HG02970 (cell line): Measurements from ENCODE around the gene MAP3K14.

Experiments
- ATAC-seq: cut with Tn5 transposase; IDR thresholded peaks from one replicate; pipeline ENCODE4 v1.9.1; 2021; ENCODE audit warnings: mild to moderate bottlenecking, moderate library complexity, moderate number of reproducible peaks; ENCODE audit not compliant: unreplicated experiment, low FRiP score

Gene MAP3K14

DNA sequence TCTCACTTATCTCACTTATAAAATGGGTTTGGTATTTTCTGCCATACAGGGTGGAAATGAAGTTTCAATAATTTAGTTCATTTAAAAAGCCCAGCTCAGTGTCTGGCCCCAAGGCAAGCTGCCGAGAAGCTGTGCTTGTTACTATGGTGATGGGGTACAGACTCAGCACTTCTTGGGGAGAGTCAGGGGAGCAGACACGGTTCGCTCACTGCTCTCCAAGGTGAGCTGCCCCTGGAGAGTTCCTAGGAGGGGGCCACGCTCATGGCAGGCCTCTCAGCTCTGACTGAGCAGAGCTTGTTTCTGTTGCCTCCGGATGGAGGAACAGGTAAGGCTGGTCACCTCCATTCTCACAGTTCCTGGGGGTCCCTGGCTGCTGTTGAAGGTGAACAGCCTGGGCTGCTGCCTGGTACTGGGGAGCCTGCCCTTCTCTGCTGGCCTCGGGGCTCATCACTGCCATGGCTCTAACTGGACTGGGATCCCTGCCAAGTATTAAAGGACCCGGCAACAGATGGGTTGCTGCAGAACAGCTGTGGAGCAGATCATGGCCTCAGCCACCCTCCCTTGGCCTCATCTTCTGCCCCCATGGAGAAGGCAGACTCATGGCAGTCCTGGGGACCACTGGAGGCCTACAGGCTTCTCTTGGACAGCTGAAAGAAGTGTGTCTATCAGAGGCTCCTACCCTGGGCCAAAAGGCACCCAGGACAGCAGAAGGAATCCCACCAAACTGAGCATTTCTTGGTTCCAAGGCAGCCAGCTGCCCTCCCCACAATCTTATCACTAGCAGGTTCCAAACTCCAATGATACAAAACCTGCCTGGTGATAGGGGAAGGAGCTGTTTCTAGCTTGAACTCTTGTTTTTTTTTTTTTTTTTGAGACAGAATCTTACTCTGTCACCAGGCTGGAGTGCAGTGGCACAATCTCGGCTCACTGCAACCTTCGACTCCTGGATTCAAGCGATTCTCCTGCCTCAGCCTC is 29.0 kb downstream of the MAP3K14 start:
- ATAC-seq: no peak

DNA sequence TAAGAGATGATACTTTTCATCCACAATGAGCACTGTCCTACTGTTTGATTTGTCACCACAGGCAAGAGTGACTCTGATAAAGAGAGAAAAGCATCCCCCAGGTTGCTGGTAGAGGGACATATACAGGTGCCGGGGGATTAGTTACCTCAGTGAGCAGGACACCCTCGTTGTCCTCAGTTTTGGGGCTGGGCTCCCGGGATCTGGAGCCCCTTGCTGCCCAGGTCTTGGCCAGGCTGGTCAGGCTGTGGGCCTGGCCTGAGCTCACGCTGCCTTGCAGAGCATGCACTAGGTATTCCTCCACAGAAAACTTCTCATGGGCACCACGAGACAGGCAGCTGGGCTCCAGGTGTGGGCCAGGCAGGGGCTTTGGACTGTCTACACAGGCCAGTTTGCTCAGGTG is 30.5 kb downstream of the MAP3K14 start:
- ATAC-seq: no peak

DNA sequence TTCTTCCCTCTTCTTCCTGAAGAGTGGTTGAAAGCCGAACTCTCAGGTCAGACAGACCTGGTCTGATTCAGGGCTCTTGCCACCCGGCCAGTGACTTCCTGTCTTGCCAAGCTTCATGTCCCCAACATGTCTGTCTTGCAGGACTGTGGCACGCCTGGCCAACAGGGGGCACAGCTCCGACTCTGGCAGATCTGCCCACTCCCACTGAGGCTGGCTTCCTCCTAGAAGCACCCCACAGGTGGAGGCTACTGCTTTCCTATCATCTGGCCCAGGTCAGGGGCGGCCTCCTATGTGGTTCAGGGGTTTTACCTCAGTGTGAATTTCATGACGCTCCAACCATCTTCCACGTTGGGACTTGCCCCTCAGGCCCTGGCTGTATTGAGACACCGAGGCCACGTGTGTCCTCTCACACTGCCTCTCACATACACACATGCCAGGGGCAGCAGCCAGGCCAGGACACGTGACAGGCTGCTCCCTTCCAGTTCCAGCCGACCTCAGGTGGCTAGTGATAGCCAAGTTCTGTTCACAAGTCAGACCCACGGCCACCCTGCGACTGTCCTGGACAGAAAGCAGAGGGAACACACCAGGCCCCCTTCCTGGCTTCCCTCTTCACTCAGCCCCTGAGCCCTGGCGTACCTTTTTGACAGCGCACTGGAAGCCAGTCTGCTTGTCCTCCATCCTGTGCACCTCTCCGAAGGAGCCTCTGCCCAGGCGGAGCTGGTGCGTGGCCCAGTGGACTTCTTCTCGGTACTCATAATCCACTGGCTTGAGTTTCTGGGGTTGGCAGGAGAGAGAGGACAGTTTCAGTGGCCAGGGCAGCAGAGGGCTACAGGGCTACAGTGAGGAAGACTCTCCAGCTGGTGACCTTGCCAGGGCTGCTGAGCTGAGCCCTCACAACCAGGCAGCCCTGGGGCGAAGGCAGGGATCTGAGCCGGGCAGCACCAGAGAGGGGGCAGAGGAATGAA is 32.4 kb downstream of the MAP3K14 start:
- no peak for ATAC-seq

DNA sequence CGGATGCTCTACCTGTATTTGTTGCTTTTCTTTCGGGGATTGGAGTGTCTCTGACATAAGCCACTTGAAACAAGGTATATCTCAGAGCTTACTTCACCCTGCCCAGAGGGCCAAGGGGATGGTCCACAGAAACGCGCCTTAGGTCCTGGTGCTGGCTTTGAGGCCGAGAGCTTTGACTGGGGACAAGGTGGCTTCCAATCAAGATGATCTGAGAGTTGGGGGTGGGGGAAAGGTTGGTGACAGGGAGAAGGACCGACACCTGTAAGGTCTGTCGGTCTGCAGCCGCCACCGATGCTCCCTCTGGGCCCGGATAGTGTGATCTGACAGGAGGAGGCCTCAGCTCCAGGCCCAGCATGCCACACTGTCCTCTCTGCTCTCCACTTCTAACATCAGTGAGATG is 33.1 kb downstream of the MAP3K14 start:
- ATAC-seq: no peak

DNA sequence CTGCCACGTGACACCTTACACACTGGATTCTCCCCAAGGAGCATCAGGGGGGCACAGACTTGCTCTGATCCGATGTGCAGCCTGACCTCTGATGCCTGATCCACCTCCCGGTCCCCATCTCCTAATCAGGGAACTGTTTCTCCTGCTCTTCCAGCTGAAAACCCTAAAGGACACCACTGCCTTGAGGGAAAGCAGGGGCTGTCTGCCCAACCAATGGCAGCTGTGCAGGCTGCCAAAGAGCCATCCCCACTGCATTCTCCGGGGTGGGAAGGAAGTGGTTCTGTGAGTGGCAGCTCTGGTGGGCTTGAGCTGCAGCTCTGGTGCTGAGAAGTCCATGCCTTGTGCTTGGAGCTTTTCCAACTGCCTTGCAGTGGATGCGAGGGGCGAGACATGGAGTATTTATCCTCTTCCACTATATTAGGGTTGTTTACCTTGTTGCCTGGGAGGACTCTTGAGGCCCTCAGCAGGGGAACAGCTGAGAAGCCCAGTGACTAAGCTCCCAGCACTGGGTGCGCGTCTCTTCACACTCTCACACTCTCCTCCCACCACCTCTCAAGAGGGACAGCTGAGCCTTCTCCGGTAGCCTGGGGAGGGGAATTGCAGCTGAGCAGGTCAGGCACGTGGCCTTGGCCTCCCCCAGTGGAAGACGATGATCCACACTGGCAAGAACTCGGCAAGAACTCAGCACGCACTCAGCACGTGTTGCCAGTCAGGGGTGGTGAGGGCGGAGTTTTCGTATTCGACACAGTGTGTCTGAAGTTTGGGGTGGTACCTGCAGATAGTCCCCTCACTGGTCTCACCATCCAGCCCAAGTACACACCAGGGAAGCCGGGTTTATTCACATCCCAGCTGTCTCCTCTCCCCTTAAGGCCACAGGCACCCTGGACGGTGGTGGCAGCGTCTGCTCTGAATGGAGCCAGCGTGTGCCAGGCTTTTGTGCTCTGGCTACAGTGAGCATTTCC is 33.9 kb downstream of the MAP3K14 start:
- no peak for ATAC-seq

DNA sequence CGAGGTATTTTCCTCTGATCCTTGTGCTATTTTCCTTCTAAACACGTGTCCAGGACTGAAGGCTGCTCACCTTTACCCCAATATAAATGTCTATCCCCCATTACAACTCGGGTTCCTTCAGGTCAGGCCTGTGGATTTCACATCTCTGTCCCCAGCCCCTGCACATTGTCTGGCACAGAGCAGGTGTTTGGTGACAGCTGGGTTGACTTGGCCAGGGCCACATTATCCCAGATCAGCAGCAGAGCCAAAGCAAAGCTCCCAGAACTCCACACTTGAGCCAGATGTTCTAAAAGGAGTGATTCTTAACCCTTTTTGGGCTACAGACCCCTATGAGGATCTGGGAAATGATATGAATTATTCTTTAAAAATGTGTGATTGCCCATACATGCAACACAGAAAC is 36.9 kb downstream of the MAP3K14 start:
- ATAC-seq: no peak

DNA sequence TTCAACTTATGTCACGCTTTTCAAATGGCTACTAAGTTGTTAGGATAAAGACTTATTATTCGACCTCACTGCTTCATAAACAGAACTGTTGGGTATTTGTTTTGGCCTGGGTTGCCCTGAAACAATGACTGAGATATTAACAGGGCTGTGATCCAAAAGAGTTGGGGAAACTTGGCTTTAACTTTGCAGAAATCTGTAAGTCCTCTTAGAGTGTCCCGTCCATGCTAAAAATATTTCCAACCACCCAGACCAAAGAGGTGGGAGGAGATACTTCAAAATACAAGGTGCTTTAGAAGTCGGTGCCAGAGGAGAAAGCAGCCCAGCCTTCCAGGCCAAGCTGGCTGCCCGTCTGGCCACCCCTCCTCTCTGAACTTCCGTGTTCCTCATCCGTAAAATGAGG is 38.8 kb downstream of the MAP3K14 start:
- no peak for ATAC-seq

DNA sequence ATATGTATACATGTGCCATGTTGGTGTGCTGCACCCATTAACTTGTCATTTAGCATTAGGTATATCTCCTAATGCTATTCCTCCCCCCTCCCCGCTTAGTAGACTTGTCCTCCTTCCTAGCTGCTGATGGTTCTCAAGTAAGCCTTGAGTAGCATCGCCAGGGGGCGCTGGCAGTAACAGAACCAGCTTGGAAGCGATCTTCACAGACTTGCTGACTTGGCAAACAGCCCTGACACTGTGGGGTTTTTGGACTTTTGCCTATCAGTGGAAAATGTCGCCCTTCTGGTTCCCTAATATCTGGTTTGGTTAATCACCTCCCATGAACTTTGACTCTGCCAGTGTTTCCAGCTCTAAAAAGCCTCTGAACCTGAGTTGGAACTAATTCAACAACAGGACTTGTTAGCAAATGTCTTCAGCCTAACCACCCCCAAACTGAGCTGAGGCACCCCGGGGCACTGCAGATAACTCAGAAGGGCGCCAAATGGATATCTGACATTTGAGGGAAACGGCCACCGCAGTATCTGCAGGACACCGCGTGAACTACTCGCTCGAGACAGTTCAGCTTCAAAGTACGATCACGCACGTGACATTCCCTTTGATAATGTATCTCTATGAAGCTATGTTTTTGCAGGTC is 39.5 kb downstream of the MAP3K14 start:
- no peak for ATAC-seq

DNA sequence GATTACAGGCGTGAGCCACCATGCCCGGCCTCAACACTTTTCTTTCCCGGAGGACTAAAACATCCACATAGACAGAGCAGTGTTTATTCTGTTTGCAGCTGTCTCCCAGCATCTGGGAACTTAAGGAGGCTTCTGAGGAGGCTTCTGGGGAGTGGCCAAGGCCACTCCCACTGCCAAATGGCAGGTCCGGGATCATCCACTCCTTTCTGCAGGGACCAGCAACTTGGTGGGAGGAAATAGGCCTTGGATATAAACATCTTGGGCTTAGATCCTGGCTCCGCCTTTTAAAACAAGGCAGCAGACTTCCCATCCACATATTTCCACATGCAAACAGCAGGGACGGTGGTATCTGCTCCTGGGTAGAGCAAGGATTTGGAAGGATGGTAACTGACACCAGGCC is 40.8 kb downstream of the MAP3K14 start:
- ATAC-seq: no peak

DNA sequence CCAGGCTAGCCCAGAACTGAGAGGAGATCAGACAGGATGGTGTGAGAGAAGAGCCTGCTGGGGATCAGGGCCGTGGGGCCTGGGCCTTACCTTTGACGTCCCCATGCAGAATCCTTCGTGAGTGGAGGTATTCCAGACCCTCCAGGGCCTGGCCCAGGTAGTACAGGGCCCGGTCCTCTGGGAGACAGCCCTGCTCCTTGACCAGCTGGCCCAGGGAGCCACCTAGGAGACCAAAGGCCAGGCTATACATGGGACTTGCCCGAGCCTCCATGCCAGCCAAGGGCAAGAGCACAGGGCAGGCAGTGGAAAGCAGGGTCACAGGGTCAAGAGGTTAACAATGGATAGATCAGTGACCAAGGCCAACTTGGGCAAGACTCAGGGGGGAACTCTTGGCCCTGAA is 42.8 kb downstream of the MAP3K14 start:
- no peak for ATAC-seq

DNA sequence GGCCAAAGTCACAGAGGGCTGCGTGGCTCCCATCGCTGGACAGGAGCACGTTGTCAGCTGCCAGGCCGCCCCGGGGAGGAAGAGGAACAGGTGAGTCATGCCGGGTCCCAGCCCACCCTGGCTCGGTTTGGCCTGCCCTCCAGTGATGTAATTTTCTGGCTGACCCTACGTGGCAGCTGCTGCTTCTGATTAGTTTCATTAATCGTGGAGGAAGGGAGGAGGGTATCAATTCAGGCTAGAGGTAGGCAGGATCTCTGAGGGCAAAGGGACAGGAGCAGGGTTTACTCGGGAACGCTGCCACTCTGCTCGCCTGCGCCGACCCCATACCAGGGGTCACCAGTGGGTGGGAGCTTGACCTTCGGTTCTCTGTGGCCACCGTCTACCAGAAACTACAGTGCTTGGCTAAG is 43.3 kb downstream of the MAP3K14 start:
- ATAC-seq: no peak

DNA sequence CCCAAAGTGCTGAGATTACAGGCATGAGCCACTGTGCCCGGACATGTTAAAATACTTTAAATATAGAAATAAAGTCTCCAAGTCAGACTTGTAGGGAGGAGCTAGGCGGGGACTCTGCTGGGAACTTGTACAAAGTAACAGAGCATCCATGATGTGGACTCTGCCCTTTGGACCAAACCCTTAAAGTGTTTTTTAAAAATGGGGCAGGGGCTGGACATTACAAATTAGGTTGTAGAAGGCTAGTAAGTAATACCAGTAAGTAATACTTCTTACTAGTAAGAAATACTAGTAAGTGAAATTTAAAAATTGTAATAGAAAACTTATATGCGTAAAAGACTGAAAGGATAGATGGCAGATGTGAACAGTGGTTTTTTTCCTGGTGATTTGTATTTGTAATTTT is 45.2 kb downstream of the MAP3K14 start:
- ATAC-seq: no peak

DNA sequence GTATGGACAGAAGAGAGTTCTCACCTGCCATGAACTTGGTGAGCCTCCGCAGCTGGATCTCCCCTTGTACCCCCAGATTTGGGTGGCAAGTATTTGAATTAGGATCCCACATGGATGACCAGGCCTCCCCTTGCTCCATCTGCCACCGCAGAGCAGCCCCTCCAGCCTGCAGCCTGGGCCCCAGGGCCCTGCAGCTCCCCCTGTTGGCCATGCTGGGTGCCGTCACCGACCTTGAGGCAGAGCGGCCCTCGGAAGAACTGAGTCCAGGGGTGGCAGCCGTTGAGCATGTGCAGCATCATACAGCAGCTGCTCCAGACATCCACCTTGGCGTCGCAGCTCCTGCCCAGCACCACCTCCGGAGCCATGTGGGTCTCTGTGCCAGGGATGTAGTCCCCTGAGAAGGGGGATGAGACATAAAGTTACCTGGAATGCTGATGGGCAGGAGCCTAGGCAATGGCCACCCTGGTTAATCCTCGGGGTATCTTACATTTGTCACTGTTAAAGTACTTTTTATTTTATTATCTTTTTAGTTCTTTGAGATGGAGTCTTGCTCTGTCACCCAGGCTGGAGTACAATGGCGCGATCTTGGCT is 45.9 kb downstream of the MAP3K14 start:
- no peak for ATAC-seq

DNA sequence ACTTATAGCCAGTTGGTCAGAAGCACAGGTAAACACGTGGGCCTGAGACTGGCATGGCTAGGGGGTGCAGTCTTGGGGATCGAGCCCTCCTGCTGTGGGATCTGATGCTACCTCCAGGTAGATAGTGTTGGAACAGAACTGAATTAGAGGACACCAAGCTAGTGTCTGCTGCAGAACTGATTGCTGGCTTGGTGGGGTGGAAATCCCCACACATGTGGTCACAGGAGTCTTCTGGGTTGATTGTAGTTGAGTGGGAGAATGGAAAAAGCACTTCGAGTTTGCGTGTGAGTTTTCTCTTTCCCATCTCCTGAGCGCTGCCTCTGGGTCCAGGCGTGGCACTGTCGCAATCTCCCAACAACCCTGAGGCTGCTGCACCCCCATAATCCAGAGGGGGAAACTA is 46.9 kb downstream of the MAP3K14 start:
- no peak for ATAC-seq

DNA sequence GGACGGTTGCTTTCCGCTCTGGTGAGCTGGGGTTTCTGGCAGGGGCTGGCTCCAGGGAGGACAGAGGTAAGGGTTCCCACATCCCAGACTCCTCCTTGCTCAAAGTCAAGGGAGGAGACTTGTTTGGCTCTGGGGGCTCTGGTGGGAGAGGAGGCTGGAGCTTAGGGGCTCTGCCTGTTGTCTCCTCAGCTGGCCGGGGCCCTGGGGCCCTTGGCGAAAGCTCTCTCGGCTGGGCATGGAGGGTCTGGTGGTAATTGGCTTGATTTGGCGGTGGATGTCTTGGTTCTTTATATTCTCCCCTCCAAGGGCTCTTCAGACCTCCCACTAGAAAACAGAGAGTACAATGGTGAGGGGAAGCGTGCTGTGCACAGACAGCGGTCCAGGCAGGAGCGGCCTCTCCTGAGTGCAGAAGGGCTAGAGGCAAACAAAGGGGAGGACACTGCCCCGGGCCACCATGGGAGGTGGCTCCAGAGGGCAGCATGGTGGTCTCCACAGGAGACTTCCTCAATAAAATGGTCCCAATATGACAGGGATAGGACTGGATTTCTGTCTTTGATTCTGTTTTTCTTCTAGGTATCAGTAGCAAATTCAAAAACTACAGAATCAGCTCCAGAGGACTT is 49.3 kb downstream of the MAP3K14 start:
- no peak for ATAC-seq

DNA sequence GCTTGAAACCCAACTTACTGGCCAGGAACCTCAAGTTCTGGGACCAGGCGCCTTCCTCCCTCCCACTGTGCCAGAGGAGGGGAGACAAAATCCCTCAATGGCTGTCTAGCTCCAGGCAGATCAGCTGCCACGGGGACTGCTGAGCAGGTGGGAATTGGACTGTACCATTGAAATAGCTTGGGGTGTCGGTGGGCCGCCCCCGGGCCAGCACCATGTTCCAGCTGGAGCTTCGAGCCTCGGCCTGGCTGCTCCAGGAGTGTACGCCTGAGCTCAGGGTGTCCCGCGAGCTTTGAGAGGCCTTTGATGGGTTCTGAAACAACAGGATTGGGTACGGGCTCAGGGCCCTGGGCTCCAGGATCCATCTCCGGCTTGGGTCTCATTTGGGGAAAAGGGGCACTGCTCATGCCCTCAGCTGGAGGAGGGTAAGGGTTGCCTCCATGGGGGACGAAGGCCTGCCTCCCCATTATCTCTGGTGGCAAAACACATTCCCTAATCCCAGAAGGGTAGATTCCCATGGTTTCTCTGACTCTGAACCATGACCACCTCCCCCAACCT is 50.4 kb downstream of the MAP3K14 start:
- ATAC-seq: no peak

DNA sequence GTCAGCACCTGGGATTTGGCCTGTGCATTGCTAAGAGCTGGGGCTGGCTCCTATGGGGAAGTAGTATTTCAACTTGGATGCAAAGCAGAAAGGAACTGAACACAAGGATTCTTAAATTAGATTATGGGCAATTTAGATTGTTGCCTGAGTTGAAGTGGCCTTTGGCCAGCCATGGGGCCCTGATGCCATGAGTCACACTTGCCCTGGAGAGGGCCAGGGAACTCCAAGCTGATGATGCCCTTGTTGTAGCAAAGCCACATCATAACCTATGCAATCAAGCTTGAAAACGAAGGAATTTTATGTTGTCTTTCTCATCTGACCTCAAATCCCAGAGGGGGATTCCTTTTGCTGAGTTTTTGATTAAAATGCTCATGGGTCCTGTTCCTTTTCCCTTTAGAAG is 51.0 kb downstream of the MAP3K14 start:
- ATAC-seq: no peak

DNA sequence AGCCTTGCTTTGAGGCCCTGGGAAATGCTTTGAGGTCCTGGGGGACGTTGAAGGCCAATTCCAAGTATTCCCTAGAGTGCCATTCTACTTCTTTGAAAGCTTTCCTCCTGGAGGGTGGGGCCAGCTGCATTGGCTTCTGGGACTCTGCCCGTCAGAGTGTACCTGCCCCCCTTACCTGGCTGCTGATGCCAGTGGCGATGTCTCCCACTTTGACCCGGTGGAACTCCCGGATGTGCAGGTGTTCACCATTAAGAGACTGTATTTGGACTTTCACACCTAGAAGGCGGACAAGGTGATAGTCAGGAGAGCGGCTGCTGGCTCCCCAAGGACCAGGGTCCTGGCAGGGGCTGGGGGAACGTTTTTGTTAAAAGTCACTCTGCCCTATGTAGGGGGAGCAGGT is 51.8 kb downstream of the MAP3K14 start:
- no peak for ATAC-seq

DNA sequence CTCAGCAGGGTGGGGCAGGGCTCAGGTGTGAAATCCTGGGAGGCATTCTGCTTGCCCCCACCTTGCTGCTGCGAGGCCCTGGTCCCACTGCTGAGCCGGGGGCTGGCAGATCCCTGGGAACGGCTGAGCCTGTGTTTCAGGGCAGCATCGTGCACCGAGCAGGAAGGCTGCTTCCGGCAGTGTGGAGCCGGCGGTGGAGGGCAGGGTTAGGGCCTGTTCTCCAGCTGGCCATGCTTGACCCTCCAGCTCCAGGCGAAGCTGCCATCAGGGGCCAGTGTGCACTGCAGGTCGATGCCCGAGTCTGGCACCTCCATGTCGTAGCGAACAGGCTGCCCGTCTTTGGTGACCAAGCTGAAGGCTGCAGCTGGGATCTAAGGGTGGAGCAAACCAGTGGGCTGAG is 52.4 kb downstream of the MAP3K14 start:
- ATAC-seq: no peak
